HL-60 (cell line): ENCODE results near the gene DVL1.

Experiments
- POLR2AphosphoS5 ChIP-seq: IDR thresholded peaks from 2 replicates; pipeline ENCODE4 v1.6.1; 2012; ENCODE audit warnings: low read depth
- TF ChIP-seq, protein P1 (sequence below): IDR thresholded peaks from one replicate; pipeline ENCODE4 v1.5.1; 2011; ENCODE audit warnings: low read length, control low read depth, inconsistent platforms; ENCODE audit not compliant: insufficient read depth
- TF ChIP-seq, protein P2 (sequence below): IDR thresholded peaks from 2 replicates; pipeline ENCODE4 v1.6.1; 2012; ENCODE audit warnings: low read depth; ENCODE audit not compliant: insufficient replicate concordance

DNA sequence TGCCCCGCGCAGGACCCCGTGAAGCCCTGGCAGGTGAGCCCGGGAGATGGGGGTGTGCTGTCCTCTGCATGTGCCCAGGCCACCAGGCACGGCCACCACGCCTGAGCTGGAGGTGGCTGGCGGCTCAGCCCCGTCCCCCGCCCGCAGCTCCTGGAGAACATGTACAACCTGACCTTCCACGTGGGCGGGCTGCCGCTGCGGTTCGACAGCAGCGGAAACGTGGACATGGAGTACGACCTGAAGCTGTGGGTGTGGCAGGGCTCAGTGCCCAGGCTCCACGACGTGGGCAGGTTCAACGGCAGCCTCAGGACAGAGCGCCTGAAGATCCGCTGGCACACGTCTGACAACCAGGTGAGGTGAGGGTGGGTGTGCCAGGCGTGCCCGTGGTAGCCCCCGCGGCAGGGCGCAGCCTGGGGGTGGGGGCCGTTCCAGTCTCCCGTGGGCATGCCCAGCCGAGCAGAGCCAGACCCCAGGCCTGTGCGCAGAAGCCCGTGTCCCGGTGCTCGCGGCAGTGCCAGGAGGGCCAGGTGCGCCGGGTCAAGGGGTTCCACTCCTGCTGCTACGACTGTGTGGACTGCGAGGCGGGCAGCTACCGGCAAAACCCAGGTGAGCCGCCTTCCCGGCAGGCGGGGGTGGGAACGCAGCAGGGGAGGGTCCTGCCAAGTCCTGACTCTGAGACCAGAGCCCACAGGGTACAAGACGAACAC lies 16.3 kb downstream of the DVL1 start:
- peak; percentile 32; the same call in 1 of the 2 replicates for TF ChIP-seq POLR2AphosphoS5
- TF ChIP-seq, protein P1, sequence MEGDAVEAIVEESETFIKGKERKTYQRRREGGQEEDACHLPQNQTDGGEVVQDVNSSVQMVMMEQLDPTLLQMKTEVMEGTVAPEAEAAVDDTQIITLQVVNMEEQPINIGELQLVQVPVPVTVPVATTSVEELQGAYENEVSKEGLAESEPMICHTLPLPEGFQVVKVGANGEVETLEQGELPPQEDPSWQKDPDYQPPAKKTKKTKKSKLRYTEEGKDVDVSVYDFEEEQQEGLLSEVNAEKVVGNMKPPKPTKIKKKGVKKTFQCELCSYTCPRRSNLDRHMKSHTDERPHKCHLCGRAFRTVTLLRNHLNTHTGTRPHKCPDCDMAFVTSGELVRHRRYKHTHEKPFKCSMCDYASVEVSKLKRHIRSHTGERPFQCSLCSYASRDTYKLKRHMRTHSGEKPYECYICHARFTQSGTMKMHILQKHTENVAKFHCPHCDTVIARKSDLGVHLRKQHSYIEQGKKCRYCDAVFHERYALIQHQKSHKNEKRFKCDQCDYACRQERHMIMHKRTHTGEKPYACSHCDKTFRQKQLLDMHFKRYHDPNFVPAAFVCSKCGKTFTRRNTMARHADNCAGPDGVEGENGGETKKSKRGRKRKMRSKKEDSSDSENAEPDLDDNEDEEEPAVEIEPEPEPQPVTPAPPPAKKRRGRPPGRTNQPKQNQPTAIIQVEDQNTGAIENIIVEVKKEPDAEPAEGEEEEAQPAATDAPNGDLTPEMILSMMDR, result no peak
- TF ChIP-seq, protein P2, sequence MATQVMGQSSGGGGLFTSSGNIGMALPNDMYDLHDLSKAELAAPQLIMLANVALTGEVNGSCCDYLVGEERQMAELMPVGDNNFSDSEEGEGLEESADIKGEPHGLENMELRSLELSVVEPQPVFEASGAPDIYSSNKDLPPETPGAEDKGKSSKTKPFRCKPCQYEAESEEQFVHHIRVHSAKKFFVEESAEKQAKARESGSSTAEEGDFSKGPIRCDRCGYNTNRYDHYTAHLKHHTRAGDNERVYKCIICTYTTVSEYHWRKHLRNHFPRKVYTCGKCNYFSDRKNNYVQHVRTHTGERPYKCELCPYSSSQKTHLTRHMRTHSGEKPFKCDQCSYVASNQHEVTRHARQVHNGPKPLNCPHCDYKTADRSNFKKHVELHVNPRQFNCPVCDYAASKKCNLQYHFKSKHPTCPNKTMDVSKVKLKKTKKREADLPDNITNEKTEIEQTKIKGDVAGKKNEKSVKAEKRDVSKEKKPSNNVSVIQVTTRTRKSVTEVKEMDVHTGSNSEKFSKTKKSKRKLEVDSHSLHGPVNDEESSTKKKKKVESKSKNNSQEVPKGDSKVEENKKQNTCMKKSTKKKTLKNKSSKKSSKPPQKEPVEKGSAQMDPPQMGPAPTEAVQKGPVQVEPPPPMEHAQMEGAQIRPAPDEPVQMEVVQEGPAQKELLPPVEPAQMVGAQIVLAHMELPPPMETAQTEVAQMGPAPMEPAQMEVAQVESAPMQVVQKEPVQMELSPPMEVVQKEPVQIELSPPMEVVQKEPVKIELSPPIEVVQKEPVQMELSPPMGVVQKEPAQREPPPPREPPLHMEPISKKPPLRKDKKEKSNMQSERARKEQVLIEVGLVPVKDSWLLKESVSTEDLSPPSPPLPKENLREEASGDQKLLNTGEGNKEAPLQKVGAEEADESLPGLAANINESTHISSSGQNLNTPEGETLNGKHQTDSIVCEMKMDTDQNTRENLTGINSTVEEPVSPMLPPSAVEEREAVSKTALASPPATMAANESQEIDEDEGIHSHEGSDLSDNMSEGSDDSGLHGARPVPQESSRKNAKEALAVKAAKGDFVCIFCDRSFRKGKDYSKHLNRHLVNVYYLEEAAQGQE, result no peak
